ENCODE results near the gene ZRANB3. TPM values are rescaled to one million over a fixed set of nuclear protein-coding genes. Genes with fewer than 3 reads are reported as not detected.

The ZRANB3 gene
- total and polyA plus RNA-seq, 12 donors, result 0.66 to 5.7 (median 2.2) TPM

DNA sequence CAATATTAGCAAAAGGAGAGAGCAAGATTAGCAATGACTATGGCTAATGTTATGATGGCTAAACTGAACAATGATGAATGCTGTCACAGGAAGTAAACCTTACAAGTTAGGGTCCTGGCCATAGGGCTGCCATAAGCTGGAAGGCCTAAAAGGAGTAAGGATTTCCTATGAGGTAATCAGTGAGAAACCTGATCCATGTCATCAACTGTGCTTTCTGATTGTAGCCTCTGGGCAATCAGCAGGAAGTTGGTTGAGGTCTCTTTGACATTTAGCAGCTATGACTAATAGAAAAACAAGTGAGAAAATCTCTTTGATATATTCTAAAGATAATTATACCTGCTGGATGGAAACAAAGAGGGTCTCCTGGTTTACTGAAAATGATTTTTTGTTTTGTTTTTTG lies 285.9 kb downstream of the ZRANB3 start:
- Histone ChIP-seq H3K27ac (no peak overlapping the region), H3K36me3 (no peaks in the 10 kb centered on the region), H3K4me1 (no peaks in the 10 kb centered on the region), H3K9me3 (peaks cover 0 to 13% (median 0%) of the 10 kb centered on the region in 11 donors), H3K4me3 (no peak overlapping the region), H3K27me3 (no peaks in the 10 kb centered on the region)
- ATAC-seq (no peak), DNase-seq (no peak)
- TF ChIP-seq, protein P1, sequence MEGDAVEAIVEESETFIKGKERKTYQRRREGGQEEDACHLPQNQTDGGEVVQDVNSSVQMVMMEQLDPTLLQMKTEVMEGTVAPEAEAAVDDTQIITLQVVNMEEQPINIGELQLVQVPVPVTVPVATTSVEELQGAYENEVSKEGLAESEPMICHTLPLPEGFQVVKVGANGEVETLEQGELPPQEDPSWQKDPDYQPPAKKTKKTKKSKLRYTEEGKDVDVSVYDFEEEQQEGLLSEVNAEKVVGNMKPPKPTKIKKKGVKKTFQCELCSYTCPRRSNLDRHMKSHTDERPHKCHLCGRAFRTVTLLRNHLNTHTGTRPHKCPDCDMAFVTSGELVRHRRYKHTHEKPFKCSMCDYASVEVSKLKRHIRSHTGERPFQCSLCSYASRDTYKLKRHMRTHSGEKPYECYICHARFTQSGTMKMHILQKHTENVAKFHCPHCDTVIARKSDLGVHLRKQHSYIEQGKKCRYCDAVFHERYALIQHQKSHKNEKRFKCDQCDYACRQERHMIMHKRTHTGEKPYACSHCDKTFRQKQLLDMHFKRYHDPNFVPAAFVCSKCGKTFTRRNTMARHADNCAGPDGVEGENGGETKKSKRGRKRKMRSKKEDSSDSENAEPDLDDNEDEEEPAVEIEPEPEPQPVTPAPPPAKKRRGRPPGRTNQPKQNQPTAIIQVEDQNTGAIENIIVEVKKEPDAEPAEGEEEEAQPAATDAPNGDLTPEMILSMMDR (IDR thresholded peaks at IDR 0.05), result no peak
- intact Hi-C loops (cut with DNase I), result no loop called here

DNA sequence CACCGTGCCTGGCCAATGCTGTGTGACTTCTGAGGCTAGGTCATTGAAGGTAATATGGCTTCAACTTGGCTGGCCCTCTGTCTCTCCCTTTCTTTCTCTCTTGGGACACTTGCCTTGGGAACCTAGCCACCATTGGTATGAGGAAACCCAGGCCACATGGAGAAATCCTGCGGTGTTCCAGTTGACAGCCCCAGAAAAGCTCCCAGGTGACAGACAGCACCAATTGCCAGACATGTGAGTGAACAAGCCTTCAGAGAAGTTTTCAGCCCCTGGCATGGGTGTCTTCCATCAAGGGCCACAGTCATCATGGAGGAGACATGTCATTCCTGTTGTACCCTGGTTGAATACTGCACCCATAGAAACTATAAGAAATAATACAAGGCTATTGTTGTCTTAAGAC lies 292.4 kb downstream of the ZRANB3 start:
- no peak overlapping the region for H3K4me3 ChIP-seq
- no peak for DNase-seq
- no peaks in the 10 kb centered on the region for H3K36me3 ChIP-seq
- H3K27me3 ChIP-seq, result no peaks in the 10 kb centered on the region
- no peaks in the 10 kb centered on the region for H3K4me1 ChIP-seq
- ATAC-seq, result no peak
- intact Hi-C loops (cut with DNase I), result no loop called here
- 95 to 98% methylated on average over 2 of the region's 2 CpGs for WGBS, 2 donors
- H3K9me3 ChIP-seq, result peaks cover 0 to 6% (median 0%) of the 10 kb centered on the region in 11 donors
- TF ChIP-seq, protein P1 (IDR thresholded peaks at IDR 0.05), result no peak
- no peak overlapping the region for H3K27ac ChIP-seq

DNA sequence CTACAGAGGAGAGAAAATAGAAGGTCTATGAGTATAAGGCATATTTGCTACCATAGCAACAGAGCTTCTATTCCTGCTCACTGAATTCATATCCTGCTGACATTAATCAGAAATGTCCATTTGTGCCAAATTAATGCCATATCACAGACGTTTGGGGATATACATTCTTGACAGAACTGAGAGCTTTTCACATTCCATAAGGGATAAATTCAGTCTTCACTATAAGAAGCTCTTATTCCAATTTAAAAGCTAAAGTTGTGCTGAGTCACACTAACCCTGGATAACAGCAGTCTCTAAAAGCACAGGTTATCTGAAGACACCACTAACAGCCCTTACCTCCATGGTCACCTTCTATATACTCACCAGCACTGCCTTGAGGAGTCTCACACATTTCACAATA lies 300.9 kb downstream of the ZRANB3 start:
- H3K4me1 ChIP-seq, result no peaks in the 10 kb centered on the region
- no peaks in the 10 kb centered on the region for H3K27me3 ChIP-seq
- no peak for DNase-seq
- no peak for ATAC-seq
- intact Hi-C loops (cut with DNase I), result no loop called here
- TF ChIP-seq, protein P1 (IDR thresholded peaks at IDR 0.05), result no peak
- peaks cover 0 to 13% (median 0%) of the 10 kb centered on the region in 9 donors for H3K36me3 ChIP-seq
- peaks cover 0 to 21% (median 0%) of the 10 kb centered on the region in 11 donors for H3K9me3 ChIP-seq
- no peak overlapping the region for H3K27ac ChIP-seq
- H3K4me3 ChIP-seq, result no peak overlapping the region
- 10 to 29% methylated on average over 1 of the region's 1 CpG for WGBS, 2 donors

DNA sequence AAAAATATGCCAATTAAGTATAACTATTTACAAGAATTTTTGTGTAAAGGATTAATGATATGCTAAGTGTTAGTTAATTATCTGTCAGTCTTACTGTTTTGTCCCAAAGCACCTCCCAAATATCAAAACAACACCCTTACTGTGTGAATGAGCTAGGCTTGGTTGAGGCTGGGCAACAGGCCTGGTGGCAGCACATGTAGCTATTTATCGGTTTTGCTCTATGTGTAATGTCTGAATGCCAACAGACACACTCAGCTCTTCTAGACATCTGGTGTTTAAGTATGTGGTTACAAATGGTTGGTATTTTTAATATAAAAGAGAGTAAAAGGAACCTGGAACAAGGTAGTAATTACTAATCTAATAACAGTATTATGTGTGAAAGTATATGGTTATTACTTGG lies 303.6 kb downstream of the ZRANB3 start:
- intact Hi-C loops (cut with DNase I), result no loop called here
- WGBS, 2 donors, result 94 to 97% methylated on average over 1 of the region's 1 CpG
- Histone ChIP-seq H3K27ac (no peak overlapping the region), H3K9me3 (peaks cover 0 to 9% (median 0%) of the 10 kb centered on the region in 11 donors), H3K4me1 (no peaks in the 10 kb centered on the region), H3K36me3 (peaks cover 0 to 13% (median 0%) of the 10 kb centered on the region in 9 donors), H3K4me3 (no peak overlapping the region), H3K27me3 (no peaks in the 10 kb centered on the region)
- DNase-seq, result no peak
- TF ChIP-seq, protein P1 (IDR thresholded peaks at IDR 0.05), result no peak
- no peak for ATAC-seq
